GM18873 (cell line): ENCODE measurements around the gene C1orf115.
A peak's percentile ranks its signal among the peaks of the same experiment; 100 is the strongest.
"Not testable (repeated sequence)": the region's sequence is repeated elsewhere in the genome, so short reads cannot be mapped to it uniquely, and the experiment has no call there.

Source experiments
- ATAC-seq: cut with Tn5 transposase; IDR thresholded peaks from one replicate; pipeline ENCODE4 v1.9.1; 2021; ENCODE audit warnings: mild to moderate bottlenecking, moderate library complexity, moderate number of reproducible peaks; ENCODE audit not compliant: unreplicated experiment, low FRiP score

C1orf115 gene

GRCh38 chr1:220715986-220716385, 25.8 kb downstream of the C1orf115 start:
- ATAC-seq: not testable (repeated sequence)

- ATAC-seq: no peak
Observed at GRCh38 chr1:220717800-220718640, 27.9 kb downstream of the C1orf115 start.

GRCh38 chr1:220721266-220721665, 31.1 kb downstream of the C1orf115 start:
- not testable (repeated sequence) for ATAC-seq

DNA sequence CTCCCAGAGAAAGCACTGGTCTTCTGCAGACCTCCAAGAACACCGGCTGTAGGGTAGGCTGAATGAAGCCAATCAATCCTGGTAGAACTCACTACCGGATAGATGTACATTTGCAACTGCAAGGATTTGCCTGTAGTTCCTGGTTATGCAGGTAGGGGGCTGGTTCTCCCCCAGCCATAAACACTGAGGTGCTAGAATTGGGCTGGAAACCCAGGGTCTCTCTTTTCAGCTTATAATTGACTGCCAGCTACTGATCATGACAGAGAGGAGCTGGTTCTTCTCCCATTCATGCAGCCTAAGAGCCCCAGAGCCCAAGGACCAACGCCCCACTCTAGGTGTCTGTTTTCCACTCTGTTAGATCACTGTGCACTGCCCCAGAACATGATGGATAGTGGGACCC, 36.5 kb downstream of the C1orf115 start:
- no peak for ATAC-seq

GRCh38 chr1:220727519-220727918, 37.4 kb downstream of the C1orf115 start:
- ATAC-seq: no peak

DNA sequence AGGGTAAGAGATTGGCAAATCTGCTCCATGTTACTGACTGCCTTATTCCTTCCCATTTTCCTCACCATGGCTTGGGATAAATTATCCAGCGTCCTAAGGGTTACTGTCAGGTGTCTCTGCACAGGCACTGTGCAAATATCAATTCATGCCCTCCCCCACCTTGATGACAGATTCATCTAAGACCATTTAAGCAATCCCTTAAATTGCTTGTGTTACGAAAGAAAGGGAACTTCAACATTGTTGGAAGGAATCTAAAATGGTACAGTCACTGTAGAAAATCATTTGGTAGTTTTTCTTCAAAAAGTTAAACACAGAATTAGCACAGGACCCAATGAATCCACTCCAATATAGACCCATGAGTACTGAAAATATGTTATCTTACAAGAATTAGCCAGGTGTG, 40.3 kb downstream of the C1orf115 start:
- no peak for ATAC-seq

- ATAC-seq: no peak
Observed at GRCh38 chr1:220732137-220732536, 42.0 kb downstream of the C1orf115 start.

GRCh38 chr1:220732621-220733020, 42.5 kb downstream of the C1orf115 start:
- ATAC-seq: no peak

GRCh38 chr1:220733086-220733601, 43.0 kb downstream of the C1orf115 start:
- peak; percentile 71 for ATAC-seq

DNA sequence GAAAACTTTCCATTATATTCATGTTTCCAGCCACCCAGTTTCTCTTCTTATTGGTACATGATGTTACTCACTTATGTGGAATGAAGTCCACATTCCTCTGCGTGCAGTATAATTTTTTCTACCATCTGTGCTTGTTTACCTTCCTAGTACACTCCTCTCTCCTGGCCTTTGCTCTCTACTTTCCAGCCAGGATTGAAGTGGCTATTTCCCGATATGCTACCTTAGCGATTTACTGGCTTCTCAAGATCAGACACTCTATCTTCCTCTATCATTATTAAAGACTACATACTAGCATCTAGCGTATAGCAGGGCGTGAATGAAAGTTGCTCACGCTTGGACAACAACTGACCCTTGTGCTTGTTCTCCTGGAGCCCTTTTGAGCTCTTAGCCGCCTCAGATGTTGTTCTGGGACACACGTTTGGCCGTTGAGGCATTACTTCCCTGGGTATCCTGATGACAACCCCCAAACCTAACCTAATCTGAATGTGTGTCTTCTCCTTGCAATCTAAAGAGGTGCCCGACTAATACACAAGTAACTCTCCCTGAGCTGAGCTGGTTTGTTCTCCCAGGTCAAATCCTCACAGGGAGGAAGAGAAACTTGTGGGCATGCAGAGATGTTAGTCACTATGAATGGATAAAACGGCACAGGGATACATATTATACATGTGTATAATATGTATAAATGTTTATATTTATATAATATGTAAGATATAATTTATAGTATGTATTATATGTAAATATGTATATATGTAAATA, 44.6 kb downstream of the C1orf115 start:
- ATAC-seq: no peak

DNA sequence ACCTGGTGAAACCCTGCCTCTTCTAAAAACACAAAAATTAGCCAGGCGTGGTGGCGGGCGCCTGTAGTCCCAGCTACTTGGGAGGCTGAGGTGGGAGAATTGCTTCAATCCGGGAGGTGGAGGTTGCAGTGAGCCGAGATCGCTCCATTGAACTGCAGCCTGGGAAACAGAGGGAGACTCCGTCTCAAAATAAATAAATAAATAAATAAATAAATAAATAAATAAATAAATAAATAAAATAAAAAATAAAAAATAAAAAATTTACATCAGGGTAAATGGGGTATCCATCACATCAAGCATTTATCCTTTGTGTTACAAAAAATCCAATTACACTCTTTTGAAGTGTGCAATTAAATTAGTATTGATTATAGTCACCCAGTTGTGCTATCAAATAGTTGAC, 46.1 kb downstream of the C1orf115 start:
- ATAC-seq: not testable (repeated sequence)

- no peak for ATAC-seq
Observed at GRCh38 chr1:220741349-220741748, 51.2 kb downstream of the C1orf115 start.

DNA sequence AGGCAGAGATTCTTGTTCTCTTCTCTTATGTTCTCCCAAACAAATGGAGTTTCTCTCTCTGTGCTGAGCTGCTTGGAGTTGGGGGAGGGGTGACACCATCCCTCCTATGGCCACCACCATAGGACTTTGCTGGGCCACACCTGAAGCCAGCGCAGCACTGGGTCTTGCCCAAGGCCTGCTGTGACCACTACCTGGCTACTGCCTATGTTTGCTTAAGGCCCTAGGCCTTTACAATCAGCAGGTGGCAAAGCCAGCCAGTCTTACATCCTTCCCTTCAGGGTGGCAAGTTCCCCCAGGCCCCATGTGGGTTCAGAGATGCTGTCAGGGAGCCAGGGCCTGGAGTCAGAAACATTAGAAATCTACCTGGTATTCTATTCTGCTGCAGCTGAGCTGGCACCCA, 51.7 kb downstream of the C1orf115 start:
- ATAC-seq: no peak

- no peak for ATAC-seq
Observed at GRCh38 chr1:220742520-220742919, 52.4 kb downstream of the C1orf115 start.

DNA sequence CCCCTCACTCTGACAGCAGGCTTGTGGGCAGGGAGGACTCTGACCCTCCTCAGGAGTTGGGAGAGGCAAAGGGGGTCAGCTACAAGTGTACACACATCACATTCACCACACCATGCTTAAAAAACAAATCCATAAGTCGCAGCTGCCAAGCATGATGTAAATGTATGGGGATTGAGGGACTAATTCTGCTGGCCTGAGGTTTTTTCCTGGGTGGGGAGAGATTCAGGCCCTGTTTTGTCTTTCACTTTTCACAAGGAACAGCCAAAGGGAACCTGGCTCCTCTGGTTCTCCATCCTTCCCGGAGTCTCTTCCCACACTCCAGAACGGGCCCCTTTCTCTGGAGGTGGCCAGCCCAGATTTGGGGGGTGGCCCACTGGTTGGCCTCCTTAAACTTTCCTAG, 56.7 kb downstream of the C1orf115 start:
- no peak for ATAC-seq

DNA sequence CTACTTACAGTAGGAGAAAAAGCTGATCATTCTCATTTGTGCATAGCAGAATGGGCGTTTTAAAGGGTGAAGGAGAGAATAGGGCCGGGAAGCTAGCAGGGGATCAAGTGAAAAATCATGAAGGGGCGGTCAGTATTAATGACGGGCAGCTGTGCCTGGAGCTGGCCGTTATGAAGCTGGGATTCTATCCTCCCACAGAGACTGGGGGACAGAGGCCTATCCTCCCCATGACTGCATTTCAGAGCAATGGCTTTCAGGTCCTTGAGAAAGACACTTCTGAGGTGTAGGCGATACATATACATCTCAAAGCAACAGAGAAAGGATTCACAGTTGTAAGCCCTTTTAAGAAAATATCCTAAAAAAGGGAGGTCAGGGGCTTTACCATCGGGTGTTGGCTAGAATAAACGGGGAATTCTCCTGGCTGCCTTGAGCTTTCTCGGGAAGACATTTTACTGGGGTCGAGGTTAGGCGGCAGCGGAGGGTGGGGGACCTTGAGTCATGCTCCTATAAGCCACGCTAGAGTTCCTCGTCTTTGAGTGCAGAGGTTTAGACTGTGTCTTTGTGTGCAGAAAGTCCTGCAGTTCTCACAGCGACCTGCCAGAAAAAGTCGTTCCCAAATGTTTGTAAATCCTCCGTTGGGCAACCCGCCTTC, 57.4 kb downstream of the C1orf115 start:
- peak; percentile 21 for ATAC-seq

DNA sequence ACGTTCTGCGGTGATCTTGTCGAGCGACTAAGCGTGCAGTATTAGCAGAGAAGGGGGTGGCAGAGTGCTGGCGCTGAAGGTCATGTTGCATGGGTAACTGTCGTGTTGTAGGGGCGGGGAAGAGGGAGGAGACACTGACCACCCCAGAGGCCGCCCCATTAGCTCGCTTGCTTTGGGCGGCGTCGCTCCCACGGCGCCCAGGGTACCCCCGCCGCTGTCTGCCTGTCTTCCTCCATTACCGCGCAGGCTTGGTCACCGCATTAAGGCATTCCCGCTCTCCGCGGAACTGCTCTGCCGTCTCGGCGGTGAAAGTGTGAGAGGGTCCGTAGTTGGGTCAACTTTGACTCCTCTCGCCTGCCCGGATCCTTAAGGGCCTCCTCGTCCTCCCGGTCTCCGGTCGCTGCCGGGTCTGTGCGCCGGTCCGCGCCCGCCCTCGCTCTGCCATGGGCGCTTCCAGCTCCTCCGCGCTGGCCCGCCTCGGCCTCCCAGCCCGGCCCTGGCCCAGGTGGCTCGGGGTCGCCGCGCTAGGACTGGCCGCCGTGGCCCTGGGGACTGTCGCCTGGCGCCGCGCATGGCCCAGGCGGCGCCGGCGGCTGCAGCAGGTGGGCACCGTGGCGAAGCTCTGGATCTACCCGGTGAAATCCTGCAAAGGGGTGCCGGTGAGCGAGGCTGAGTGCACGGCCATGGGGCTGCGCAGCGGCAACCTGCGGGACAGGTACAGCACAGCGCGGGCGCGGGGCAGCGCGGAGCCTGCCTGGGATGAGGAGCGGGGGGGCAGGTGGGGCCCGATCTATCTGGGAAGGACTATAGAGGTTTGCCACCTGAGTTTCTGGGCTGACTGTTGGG, 58.1 kb downstream of the C1orf115 start, which contains the start of gene MTARC2:
TSS of gene MTARC2 (plus strand) at position 234 of the 846 bp plus-strand sequence. CDS start at position 444, 210 bp downstream.
- ATAC-seq: peak; percentile 96
